Measurements from ENCODE around the gene BCL2L12. TPM values are rescaled to one million over a fixed set of nuclear protein-coding genes. Genes with fewer than 3 reads are reported as not detected.
A peak's percentile ranks its signal among the peaks of the same experiment; 100 is the strongest.

Gene BCL2L12
- total RNA-seq, 1 donor from 2014 or later = 2.4 TPM

DNA sequence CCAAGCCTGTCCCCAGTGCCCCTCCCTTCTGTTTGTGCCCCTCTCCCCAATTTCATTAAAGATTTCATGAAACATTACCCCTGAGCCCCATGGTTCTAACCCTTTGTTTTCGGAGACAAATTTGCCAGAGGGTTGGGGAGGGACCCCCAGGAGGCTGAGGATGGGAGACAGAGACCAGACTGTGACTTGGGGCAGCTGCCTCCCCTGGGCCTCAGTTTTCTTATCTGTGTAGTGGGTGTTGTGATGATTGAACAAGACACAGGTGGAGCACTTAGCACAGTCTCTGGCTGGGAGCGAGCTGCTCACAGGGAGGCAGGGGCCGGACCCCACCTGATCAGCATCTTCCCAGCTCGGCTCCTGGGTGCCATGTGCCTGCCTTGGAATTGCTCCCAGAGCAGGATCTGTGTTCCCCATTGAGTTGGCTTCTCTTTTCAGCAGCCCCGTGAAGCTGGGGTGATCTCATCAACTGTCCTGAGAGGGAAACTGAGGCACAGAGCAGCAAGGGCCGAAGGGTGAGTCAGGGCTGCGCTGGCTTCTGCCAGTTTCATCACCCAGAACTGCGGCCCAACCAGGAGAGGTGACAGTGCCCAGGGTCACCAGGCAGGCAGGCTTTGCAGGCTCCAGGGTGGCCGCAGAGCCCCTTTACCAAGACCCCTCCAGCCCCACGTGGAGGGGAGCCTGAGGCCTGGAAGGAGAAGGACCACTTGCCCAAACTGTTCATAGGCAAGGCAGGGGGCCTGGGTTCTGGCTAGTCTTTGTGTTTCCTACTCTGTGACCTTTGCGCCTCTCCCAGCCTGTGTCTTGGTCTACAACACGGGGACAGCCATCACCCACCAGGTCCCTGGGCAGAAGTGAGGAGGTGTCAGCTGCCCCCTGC is 6.9 kb upstream of the BCL2L12 start:
- DNase-seq (ENCODE audit: low read depth) = no peak
- H3K27me3 ChIP-seq (ENCODE audit: control insufficient read depth, insufficient read depth, low read length) = no peaks in the 10 kb centered on the region
- TF ChIP-seq, protein P1, sequence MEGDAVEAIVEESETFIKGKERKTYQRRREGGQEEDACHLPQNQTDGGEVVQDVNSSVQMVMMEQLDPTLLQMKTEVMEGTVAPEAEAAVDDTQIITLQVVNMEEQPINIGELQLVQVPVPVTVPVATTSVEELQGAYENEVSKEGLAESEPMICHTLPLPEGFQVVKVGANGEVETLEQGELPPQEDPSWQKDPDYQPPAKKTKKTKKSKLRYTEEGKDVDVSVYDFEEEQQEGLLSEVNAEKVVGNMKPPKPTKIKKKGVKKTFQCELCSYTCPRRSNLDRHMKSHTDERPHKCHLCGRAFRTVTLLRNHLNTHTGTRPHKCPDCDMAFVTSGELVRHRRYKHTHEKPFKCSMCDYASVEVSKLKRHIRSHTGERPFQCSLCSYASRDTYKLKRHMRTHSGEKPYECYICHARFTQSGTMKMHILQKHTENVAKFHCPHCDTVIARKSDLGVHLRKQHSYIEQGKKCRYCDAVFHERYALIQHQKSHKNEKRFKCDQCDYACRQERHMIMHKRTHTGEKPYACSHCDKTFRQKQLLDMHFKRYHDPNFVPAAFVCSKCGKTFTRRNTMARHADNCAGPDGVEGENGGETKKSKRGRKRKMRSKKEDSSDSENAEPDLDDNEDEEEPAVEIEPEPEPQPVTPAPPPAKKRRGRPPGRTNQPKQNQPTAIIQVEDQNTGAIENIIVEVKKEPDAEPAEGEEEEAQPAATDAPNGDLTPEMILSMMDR (IDR thresholded peaks at IDR 0.05; ENCODE audit: insufficient read depth, low read length, severe bottlenecking) = no peak
- no peak for FAIRE-seq
- H3K36me3 ChIP-seq (ENCODE audit: control insufficient read depth, insufficient read depth, low read length) = peaks cover 55% of the 10 kb centered on the region
- H3K4me3 ChIP-seq (ENCODE audit: low read depth, low read length) = no peak overlapping the region

DNA sequence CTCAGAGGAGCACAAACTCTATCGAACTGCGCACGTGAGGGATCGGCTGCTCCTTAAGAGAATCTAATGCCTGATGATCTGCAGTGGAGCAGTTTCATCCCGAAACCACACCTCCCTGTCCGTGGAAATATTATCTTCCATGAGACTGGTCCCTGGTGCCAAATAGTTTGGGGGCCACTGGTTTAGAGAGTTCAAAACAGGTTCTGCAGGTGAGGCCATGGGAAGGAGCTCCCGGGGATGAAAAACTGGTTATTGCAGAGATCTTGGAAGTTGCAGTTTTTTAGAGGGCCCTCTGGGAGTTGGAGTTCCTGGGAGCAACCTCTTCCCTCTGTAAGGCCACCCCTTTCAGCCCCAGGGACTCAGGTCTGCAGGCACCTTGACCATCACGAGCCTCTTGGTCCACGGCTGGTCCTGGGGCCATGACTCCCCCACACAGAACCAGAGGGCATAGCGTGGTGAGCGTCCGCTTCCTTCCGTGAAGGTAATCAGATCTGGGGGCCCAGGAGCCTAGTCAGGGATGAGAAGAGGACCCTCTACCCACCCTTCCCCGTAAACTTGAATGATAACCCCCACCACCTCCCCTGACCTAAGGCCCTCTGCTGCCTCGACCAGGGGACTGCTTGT is 5.3 kb upstream of the BCL2L12 start:
- TF ChIP-seq, protein P1 (IDR thresholded peaks at IDR 0.05; ENCODE audit: insufficient read depth, low read length, severe bottlenecking) = no peak
- no peak for FAIRE-seq
- no peak for DNase-seq (ENCODE audit: low read depth)
- peaks cover 44% of the 10 kb centered on the region for H3K36me3 ChIP-seq (ENCODE audit: control insufficient read depth, insufficient read depth, low read length)
- H3K4me3 ChIP-seq (ENCODE audit: low read depth, low read length) = no peak overlapping the region
- H3K27me3 ChIP-seq (ENCODE audit: control insufficient read depth, insufficient read depth, low read length) = no peaks in the 10 kb centered on the region

DNA sequence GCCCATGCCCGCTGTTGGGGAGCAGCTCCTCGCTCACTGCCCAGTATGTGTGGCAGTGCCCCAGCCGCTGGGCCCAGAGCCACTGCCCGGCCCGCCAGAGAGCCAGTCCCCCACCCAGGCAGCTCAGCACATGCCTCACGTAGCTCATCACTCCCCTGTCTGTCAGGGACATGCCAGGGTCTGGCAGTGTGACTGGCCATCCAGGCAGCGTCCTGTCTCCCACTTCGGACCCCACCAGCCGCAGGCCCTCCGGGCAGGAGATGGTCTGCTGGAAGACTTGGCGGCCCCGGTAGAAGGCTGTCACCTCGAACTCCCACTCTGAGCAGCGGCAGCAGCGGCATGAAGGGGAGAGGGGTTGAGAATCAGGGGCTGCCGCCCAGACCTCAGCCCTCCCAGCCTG is 3.7 kb upstream of the BCL2L12 start:
- FAIRE-seq = no peak
- Histone ChIP-seq H3K4me3 (ENCODE audit: low read depth, low read length) (no peak overlapping the region), H3K36me3 (ENCODE audit: control insufficient read depth, insufficient read depth, low read length) (peaks cover 34% of the 10 kb centered on the region), H3K27me3 (ENCODE audit: control insufficient read depth, insufficient read depth, low read length) (no peaks in the 10 kb centered on the region)
- DNase-seq (ENCODE audit: low read depth) = no peak
- TF ChIP-seq, protein P1 (IDR thresholded peaks at IDR 0.05; ENCODE audit: insufficient read depth, low read length, severe bottlenecking) = no peak

DNA sequence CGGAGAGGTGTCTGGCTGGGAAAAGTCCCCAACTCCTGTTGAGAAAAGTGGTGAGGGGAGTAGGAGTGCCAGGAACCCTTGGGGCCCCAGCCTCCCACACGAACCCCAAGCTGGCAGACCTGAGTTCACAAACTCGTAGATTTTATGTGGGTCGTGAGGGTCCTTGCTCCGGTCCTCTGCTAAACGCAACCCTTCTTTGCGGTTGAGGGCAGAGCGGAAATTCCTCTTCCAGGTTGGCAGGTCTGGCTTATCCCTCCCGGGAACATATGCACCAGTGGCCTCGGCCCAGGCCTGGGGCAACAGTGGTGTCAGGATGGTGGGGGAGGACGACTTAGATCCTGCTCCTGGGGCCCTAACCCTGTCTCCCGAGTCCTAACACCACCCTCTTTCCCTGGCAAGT is 2.5 kb upstream of the BCL2L12 start:
- no peak for FAIRE-seq
- no peaks in the 10 kb centered on the region for H3K27me3 ChIP-seq (ENCODE audit: control insufficient read depth, insufficient read depth, low read length)
- peaks cover 28% of the 10 kb centered on the region for H3K36me3 ChIP-seq (ENCODE audit: control insufficient read depth, insufficient read depth, low read length)
- TF ChIP-seq, protein P1 (IDR thresholded peaks at IDR 0.05; ENCODE audit: insufficient read depth, low read length, severe bottlenecking) = no peak
- H3K4me3 ChIP-seq (ENCODE audit: low read depth, low read length) = no peak overlapping the region
- DNase-seq (ENCODE audit: low read depth) = no peak

DNA sequence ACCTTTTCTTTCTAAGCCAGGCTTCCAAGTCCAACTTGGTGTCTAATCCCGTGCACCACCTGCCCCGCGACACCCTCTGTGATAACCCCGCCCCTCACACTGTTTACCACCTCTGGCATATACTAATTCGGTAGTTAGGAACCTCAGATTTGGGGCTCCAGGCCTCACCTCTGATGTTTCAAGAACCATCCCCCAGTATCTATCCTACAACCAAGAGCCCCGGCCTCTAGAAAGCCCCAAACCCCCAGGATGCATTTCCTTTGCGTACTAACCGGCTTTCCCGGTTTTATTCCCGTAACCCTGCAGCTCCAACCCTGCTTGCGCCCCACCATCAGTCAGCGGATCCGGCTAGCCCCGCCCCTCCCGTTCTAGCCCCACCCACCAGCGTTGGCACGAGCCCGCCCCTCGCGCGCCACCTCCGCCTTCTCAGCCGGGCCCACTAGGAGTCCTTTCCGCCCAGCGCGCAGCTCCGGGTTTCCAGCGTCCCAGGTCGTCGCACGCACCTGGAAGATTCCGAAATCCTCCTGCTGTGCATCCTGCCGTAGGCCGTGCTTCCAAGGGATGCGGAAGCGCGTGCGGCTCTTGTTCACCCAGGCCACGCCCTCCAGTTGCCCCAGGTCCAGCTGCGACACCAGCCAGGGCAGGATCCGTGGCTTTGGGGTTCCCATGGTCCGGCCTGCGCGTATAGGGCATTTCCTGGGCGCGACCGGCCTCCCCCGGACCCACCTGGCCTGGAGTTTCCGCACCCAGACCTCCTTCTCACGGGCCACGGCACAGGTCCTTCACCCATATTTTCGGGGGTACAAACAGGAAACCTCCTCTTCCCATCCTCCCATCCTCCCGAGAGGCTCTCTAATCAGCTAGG is 1.3 kb upstream of the BCL2L12 start:
- Histone ChIP-seq H3K27me3 (ENCODE audit: control insufficient read depth, insufficient read depth, low read length) (no peaks in the 10 kb centered on the region), H3K4me3 (ENCODE audit: low read depth, low read length) (peak overlapping the region; percentile 68), H3K36me3 (ENCODE audit: control insufficient read depth, insufficient read depth, low read length) (peaks cover 19% of the 10 kb centered on the region)
- FAIRE-seq (no peak), DNase-seq (ENCODE audit: low read depth) (peak; percentile 90)
- TF ChIP-seq, protein P1 (IDR thresholded peaks at IDR 0.05; ENCODE audit: insufficient read depth, low read length, severe bottlenecking) = peak; percentile 11
